ENCODE results near the gene MVB12B.

GRCh38 chr9:126423916-126424185 lies 97.2 kb downstream of the MVB12B start:
- no peak for TF ChIP-seq CTCF (IDR thresholded peaks at IDR 0.05 in 8 of 11, conservative IDR thresholded peaks at IDR 0.05 in 3 of 11)
- no peak for TF ChIP-seq POLR2AphosphoS5 (IDR thresholded peaks at IDR 0.05)
